Coronary artery (tissue), 2 donors: ENCODE measurements around the gene CEP131.

Experiments used
- DNase-seq: peaks from one replicate; pipeline ENCODE4 v3.0.0-alpha.2; 2017; ENCODE audit warnings: low spot score
- H3K27ac ChIP-seq, 2 donors: fragments of 200-600 bp; sonication (generic); one replicate each; pipeline ENCODE4 v1.5.1; 2016 to 2019
- H3K4me3 ChIP-seq: fragments of 200-600 bp; sonication (generic); 2 replicates; pipeline ENCODE4 v1.5.1; 2016; ENCODE audit warnings: mild to moderate bottlenecking, moderate library complexity
- TF ChIP-seq, protein P1 (sequence below): fragments of 200-600 bp; sonication (generic); IDR thresholded peaks from one replicate; pipeline ENCODE4 v1.5.1; 2019; ENCODE audit warnings: antibody characterized with exemption

Gene CEP131

DNA sequence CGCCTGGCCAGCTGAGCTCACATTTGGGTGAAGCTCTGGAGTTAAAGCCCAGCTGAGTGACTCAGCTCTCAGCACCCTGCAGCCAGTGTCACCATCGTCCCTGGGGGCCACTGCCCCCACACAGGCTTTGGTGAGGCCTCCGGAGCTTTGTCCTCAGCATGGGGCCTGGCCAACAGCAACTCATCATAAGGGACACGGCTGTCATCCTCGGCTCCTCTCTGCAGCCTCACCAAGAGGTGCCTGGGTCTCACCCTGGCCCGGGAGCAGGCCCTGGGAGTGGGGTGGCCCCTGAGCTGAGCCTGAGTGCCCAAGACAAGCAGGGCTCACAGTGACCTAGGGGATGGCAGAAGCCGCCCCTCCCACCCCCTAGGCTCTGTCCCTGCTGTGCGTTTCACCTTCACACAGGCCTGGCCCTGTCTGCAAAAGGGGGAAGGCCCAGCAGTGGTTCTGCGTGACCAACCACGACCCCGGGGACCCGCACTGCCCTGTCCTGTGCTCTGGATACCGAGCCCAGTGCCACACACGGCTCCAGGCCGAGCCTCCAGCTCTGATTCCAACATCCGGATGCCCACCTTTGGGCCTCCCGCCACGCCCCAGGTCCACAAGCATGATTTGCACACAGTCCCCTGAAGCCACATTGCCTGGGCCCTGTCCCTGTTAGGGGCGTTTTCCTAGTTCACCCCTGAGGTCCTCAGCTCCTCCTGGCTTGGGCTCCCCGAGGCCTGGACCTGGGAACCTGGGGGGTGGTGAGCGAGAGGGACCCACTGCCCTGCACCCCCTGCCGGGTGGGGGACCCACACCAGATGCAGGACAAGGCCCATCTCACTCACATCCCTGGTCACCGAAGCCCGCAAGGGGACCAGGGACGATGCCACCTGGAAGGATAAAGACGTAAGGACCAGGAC is 34.9 kb downstream of the CEP131 start:
- TF ChIP-seq, protein P1, sequence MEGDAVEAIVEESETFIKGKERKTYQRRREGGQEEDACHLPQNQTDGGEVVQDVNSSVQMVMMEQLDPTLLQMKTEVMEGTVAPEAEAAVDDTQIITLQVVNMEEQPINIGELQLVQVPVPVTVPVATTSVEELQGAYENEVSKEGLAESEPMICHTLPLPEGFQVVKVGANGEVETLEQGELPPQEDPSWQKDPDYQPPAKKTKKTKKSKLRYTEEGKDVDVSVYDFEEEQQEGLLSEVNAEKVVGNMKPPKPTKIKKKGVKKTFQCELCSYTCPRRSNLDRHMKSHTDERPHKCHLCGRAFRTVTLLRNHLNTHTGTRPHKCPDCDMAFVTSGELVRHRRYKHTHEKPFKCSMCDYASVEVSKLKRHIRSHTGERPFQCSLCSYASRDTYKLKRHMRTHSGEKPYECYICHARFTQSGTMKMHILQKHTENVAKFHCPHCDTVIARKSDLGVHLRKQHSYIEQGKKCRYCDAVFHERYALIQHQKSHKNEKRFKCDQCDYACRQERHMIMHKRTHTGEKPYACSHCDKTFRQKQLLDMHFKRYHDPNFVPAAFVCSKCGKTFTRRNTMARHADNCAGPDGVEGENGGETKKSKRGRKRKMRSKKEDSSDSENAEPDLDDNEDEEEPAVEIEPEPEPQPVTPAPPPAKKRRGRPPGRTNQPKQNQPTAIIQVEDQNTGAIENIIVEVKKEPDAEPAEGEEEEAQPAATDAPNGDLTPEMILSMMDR = no peak
- H3K27ac ChIP-seq = no peak overlapping the region
- no peak overlapping the region for H3K4me3 ChIP-seq
- DNase-seq = no peak

DNA sequence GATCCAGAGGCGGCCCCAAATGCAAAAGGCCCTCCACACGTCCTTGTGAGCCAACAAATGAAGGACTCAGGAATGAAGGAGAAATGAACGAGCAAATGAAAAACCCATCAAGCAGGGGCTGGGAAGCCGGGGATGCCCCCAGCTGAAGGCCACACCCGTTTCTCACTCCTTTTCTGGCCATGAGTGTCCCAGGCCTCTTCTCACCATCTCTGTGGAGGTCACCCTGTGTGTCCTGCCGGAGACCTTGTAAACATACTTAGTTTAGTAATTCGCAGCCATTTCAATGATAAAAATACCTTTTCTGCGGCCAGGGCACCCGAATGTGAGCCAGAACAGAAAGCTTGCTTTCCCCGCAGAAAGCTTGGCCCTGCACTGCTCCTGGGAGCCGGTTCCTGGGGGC is 35.6 kb downstream of the CEP131 start:
- TF ChIP-seq, protein P1 = no peak
- no peak overlapping the region for H3K27ac ChIP-seq
- no peak for DNase-seq
- H3K4me3 ChIP-seq = no peak overlapping the region

DNA sequence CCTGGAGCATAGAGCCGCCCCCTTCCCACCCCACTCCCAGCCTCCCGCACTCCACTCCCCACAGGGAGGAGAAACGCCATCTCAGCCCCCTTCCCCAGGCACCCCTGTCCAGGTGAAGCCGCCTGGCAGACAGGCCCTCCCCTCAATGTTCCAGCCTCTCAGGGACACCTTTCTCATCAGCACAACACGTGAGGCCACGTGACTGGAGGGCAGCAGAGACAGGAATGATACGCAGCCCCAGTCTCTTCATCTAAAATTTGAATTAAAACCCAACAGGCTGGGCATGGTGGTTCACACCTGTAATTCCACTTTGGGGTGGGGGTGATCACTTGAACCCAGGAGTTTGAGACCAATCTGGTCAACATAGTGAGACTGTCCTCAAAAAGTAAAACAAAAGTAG is 36.6 kb downstream of the CEP131 start:
- Histone ChIP-seq H3K4me3 (no peak overlapping the region), H3K27ac (no peak overlapping the region)
- TF ChIP-seq, protein P1 = no peak
- no peak for DNase-seq

DNA sequence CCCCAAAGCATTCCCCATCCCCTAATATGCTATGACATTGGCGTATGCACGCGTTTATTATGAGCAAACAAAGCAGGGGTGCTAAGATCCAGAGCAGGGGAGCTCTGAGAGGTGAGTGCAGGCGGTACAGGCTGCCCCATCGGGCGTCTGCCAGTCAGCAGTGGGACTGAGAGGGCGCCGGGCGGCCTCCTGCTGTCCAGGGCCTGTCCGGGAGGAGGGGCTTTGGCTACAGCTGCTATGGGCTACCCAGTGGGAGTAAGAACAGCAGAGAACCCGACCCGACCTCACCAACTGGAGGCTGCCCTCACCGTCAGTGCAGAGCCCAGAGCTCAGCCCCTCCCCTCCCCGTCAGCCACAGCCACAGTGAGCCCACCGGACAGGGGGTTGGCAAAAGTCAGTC is 38.2 kb downstream of the CEP131 start:
- TF ChIP-seq, protein P1 = no peak
- no peak overlapping the region for H3K4me3 ChIP-seq
- no peak overlapping the region for H3K27ac ChIP-seq
- DNase-seq = no peak

DNA sequence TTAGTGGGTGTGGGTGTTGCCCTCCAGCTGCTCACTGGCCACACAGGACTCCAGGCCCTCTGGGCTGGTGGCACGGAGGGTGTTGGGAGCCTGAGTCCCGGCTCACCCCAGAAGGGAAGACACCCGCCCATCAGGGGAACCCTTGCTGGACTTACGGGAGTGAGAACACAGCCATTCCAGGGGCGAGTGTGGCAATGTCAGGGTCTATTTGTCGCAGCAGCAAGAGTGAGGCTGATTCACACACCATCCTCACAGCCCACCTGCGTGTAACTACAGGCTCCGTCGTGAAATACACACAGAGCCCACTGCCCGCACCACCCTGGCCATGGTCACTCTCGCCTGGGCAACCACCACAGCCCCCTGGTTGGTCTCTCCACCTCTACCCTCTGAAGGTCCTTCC is 39.0 kb downstream of the CEP131 start:
- Histone ChIP-seq H3K4me3 (no peak overlapping the region), H3K27ac (no peak overlapping the region)
- TF ChIP-seq, protein P1 = no peak
- no peak for DNase-seq

DNA sequence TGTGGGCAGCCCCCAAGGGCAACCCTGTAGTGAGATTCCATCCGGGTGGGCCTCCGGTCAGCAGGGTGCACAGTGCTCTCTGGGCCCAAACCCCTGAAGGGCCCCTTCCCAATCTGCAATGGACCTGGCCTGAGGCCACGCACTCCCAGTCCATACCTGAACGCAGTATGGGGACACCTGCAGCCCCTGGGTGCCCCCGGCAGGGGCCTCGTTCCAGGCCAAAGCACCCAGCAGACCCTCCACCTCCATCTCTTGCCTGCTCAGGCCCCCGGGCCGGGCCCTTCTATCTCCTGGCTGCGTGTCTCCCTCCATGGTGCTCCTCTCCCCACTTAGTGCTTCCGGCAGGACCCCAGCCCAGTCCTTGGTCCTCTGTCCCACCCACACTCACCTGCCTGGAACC is 39.4 kb downstream of the CEP131 start:
- no peak overlapping the region for H3K27ac ChIP-seq
- H3K4me3 ChIP-seq = no peak overlapping the region
- TF ChIP-seq, protein P1 = no peak
- no peak for DNase-seq

DNA sequence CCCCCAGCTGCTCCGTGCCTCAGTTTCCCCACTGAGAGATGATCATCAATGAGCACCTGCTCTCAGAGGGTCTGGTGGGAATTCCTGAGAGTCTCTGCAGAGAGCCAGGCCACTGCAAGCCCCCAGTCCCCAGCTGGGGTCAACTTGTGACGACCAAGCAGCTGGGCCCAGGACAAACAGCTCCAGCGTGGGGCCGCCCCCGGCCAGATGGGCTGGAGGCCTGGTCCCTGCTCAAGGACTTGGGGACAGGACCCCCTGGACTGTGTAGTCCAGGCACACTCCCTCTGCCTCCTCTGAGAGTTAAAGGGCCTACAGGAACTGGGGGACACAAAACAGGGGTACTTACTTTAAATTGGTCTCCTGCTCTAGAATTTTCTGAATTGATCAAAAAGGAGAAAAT is 40.2 kb downstream of the CEP131 start:
- no peak overlapping the region for H3K4me3 ChIP-seq
- no peak for DNase-seq
- TF ChIP-seq, protein P1 = no peak
- no peak overlapping the region for H3K27ac ChIP-seq
